Activated gamma-delta T cell treated with anti-CD3 and anti-CD28 coated beads, Interleukin-2, amount 50 U/mL, for 16 hours (primary cell): ENCODE data around the gene USF3.
A peak's percentile ranks its signal among the peaks of the same experiment; 100 is the strongest.

ENCODE experiments used
- DNase-seq: peaks from one replicate; pipeline ENCODE4 v3.0.0-alpha.2; 2020; ENCODE audit warnings: low read depth

USF3 gene

GRCh38 chr3:113698213-113698742 lies 1.8 kb upstream of the USF3 start:
- DNase-seq: no peak

- no peak for DNase-seq
Observed at GRCh38 chr3:113697500-113698090, 1.2 kb upstream of the USF3 start.

GRCh38 chr3:113696658-113697499 lies 437 bp upstream of the USF3 start:
- DNase-seq: peak; percentile 98

- no peak for DNase-seq
Observed at GRCh38 chr3:113695431-113695785, 1.0 kb downstream of the USF3 start.

GRCh38 chr3:113690482-113690881 lies 6.0 kb downstream of the USF3 start:
- no peak for DNase-seq

- DNase-seq: no peak
Observed at GRCh38 chr3:113685956-113686721, 10.3 kb downstream of the USF3 start.

GRCh38 chr3:113685124-113685523 lies 11.3 kb downstream of the USF3 start:
- no peak for DNase-seq

- DNase-seq: no peak
Observed at GRCh38 chr3:113684271-113684819, 12.1 kb downstream of the USF3 start.

- no peak for DNase-seq
Observed at GRCh38 chr3:113678773-113679172, 17.7 kb downstream of the USF3 start.

GRCh38 chr3:113677737-113678136 lies 18.7 kb downstream of the USF3 start:
- DNase-seq: no peak

GRCh38 chr3:113676261-113676660 lies 20.2 kb downstream of the USF3 start:
- no peak for DNase-seq

GRCh38 chr3:113673593-113673992 lies 22.8 kb downstream of the USF3 start:
- no peak for DNase-seq

- DNase-seq: no peak
Observed at GRCh38 chr3:113668015-113668414, 28.4 kb downstream of the USF3 start.

GRCh38 chr3:113664523-113665094 lies 31.8 kb downstream of the USF3 start:
- DNase-seq: no peak

GRCh38 chr3:113663761-113664160 lies 32.7 kb downstream of the USF3 start:
- DNase-seq: no peak

- DNase-seq: no peak
Observed at GRCh38 chr3:113663324-113663750, 33.1 kb downstream of the USF3 start.

GRCh38 chr3:113662824-113663223 lies 33.6 kb downstream of the USF3 start:
- DNase-seq: no peak

GRCh38 chr3:113660896-113661295 lies 35.5 kb downstream of the USF3 start:
- DNase-seq: no peak

- DNase-seq: no peak
Observed at GRCh38 chr3:113660458-113660857, 36.0 kb downstream of the USF3 start.

GRCh38 chr3:113659996-113660395 lies 36.4 kb downstream of the USF3 start:
- no peak for DNase-seq

- DNase-seq: no peak
Observed at GRCh38 chr3:113659101-113659541, 37.3 kb downstream of the USF3 start.

- no peak for DNase-seq
Observed at GRCh38 chr3:113658107-113658506, 38.3 kb downstream of the USF3 start.
